ENCODE data around the gene SOX2.

GRCh38 chr3:181721046-181721875 is 9.5 kb downstream of the SOX2 start:
- TF ChIP-seq POLR2AphosphoS5 (IDR thresholded peaks at IDR 0.05; ENCODE audit: low read depth, low read length) (no peak), SIN3A (IDR thresholded peaks at IDR 0.05; ENCODE audit: borderline replicate concordance, insufficient read depth, low read length) (no peak), FOXP2 (optimal IDR thresholded peaks at IDR 0.05; ENCODE audit: borderline replicate concordance, extremely low read depth, extremely low read length, insufficient read depth) (no peak), REST (IDR thresholded peaks at IDR 0.05; ENCODE audit: insufficient read depth in 1 of 2, low read depth in 2 of 2, low read length in 2 of 2) (no peak), TAF1 (IDR thresholded peaks at IDR 0.05; ENCODE audit: borderline replicate concordance, insufficient read depth, low read length) (no peak)
